HepG2 (cell line): ENCODE data around the gene CD40. TPM values are rescaled to one million over a fixed set of nuclear protein-coding genes. Genes with fewer than 3 reads are reported as not detected.

Experiments
- ATAC-seq: fragments of 200-7000 bp; cut with Tn5 transposase; 3 replicates; pipeline ENCODE4 v1.9.1; 2020; ENCODE audit warnings: mild to moderate bottlenecking, moderate library complexity
- BruUV-seq: library from RNA; stranded (reverse); fragments of 400-500 nt; replicated peaks from 2 replicates; lab custom pipeline; 2021; lab: Mats Ljungman, UMichigan
- CTCF ChIA-PET: fragments of 300-600 bp; formaldehyde crosslinking; extraction: SDS; loops from one replicate; lab custom pipeline; 2021; ENCODE audit warnings: low total read pairs, inconsistent platforms, low intra/inter-chr PET ratio; lab: Yijun Ruan, JAX
- POLR2A ChIA-PET: fragments of 350-600 bp; sonication (Branson Sonifier 250); formaldehyde crosslinking; loops from one replicate; lab custom pipeline; 2020; ENCODE audit warnings: antibody characterized with exemption, inconsistent platforms; lab: Yijun Ruan, JAX
- DNase-seq: peaks from one replicate; pipeline ENCODE4 v3.0.0-alpha.2; 2015; ENCODE audit warnings: low spot score
- FAIRE-seq: peaks from 3 replicates; lab custom pipeline; 2011; peaks lifted over from hg19 to GRCh38; lab: Jason Lieb, UNC
- H2AFZ ChIP-seq: one replicate; pipeline ENCODE4 v1.6.1; 2011; ENCODE audit warnings: low read length, inconsistent platforms
- H3K27ac ChIP-seq: fragments of 300-600 bp; 3 replicates; pipeline ENCODE4 v1.8.0; 2011; ENCODE audit warnings: mixed run types, mild to moderate bottlenecking, mixed read lengths, low read length, inconsistent platforms; ENCODE audit not compliant: insufficient read depth; ENCODE audit errors: extremely low read length
- H3K27me3 ChIP-seq, 2 experiments: fragments of 200-600 bp in 1 of 2; 2 replicates in 1 of 2; 3 replicates in 1 of 2; pipeline versions ENCODE4 v1.6.0 to v1.8.0; 2011; ENCODE audit warnings: low read length in 2 of 2, mild to moderate bottlenecking in 2 of 2, moderate library complexity in 2 of 2, inconsistent platforms in 1 of 2; ENCODE audit not compliant: insufficient read depth in 2 of 2, control insufficient read depth in 1 of 2
- H3K36me3 ChIP-seq, 2 experiments: fragments of 200-600 bp in 1 of 2; replicated peaks in 1 of 2; 2 replicates in 1 of 2; 3 replicates in 1 of 2; pipeline versions ENCODE4 v1.5.1 to v1.8.0; 2011; ENCODE audit warnings: low read length in 2 of 2, inconsistent platforms in 1 of 2; ENCODE audit not compliant: insufficient read depth in 2 of 2, control insufficient read depth in 1 of 2
- H3K4me1 ChIP-seq: 2 replicates; pipeline ENCODE4 v1.5.1; 2012; ENCODE audit warnings: low read length, inconsistent platforms; ENCODE audit not compliant: insufficient read depth
- H3K4me2 ChIP-seq: 2 replicates; pipeline ENCODE4 v1.6.0; 2011; ENCODE audit warnings: low read depth, low read length, inconsistent platforms
- H3K4me3 ChIP-seq, 3 experiments: fragments of 200-600 bp in 1 of 3; sonication (generic), shearing (Covaris generic) in 1 of 3; replicated peaks in 1 of 3; 2 replicates each; pipeline ENCODE4 v1.5.1; 2011 to 2016; ENCODE audit warnings: low read length in 3 of 3, inconsistent platforms in 2 of 3, low read depth in 2 of 3, mild to moderate bottlenecking in 2 of 3, control low read depth in 1 of 3, mixed read lengths in 1 of 3; ENCODE audit not compliant: insufficient read depth in 1 of 3
- H3K79me2 ChIP-seq: one replicate; pipeline ENCODE4 v1.6.1; 2011; ENCODE audit warnings: low read length, inconsistent platforms; ENCODE audit not compliant: insufficient read depth
- H3K9ac ChIP-seq: 2 replicates; pipeline ENCODE4 v1.6.0; 2011; ENCODE audit warnings: mild to moderate bottlenecking, low read depth, low read length, inconsistent platforms; ENCODE audit not compliant: insufficient read depth
- H3K9me3 ChIP-seq: 2 replicates; pipeline ENCODE4 v1.5.1; 2012; ENCODE audit warnings: mild to moderate bottlenecking, low read length
- H4K20me1 ChIP-seq: 2 replicates; pipeline ENCODE4 v1.6.0; 2011; ENCODE audit warnings: inconsistent platforms, mild to moderate bottlenecking, low read length, moderate library complexity; ENCODE audit not compliant: insufficient read depth
- NBN ChIP-seq: fragments of 450-650 bp; conservative IDR thresholded peaks from 2 replicates; pipeline ENCODE4 v1.6.1; 2017
- TBL1XR1 ChIP-seq: fragments of 150-350 bp; IDR thresholded peaks from 2 replicates; pipeline ENCODE4 v1.6.1; 2014; ENCODE audit warnings: borderline replicate concordance, low read length; ENCODE audit not compliant: partially characterized antibody
- ZNF318 ChIP-seq: sonication (generic); formaldehyde crosslinking; IDR thresholded peaks from 2 replicates; pipeline ENCODE4 v1.4.0; 2020; ENCODE audit warnings: mild to moderate bottlenecking, missing genetic modification reagents
- ZNF737 ChIP-seq: sonication (generic); formaldehyde crosslinking; IDR thresholded peaks from 2 replicates; pipeline ENCODE4 v1.5.0; 2020; ENCODE audit warnings: missing genetic modification reagents, mild to moderate bottlenecking, borderline replicate concordance
- in situ Hi-C: cut with HindIII; loops from 2 replicates; pipeline ENCODE4 v1.10.0; 2017; ENCODE audit warnings: low pct_unique_long_range_greater_than_20kb; ENCODE audit not compliant: extremely low pct_ligation_motif_present
- intact Hi-C: fragments of 100-400 bp; cut with micrococcal nuclease; formaldehyde crosslinking; loops from one replicate; pipeline ENCODE4 v1.10.0; 2022; ENCODE audit not compliant: unreplicated experiment
- polyA plus RNA-seq, 8 experiments: library from polyadenylated mRNA; depleted of rRNA in 3 of 8; stranded (reverse) in 7 of 8; unstranded in 1 of 8; fragments of >200 nt; fragmentation: Illumina TruSeq in 4 of 8; extraction: Trizol in 4 of 8; gene quantifications; 2 replicates each; pipeline versions ENCODE4 v1.2.1 to v1.2.3, GENCODE V29; 2011 to 2016; ENCODE audit warnings: low read depth in 4 of 8, missing spikeins in 1 of 8, mixed read lengths in 1 of 8; ENCODE audit not compliant: insufficient read depth in 1 of 8
- total RNA-seq, 5 experiments: library from RNA; depleted of rRNA; stranded (reverse); fragments of >200 nt; fragmentation: Illumina TruSeq; extraction: Trizol; gene quantifications; 2 replicates each; pipeline ENCODE4 v1.2.3, GENCODE V29; 2016; ENCODE audit warnings: low read depth in 1 of 5

The CD40 gene
- total and polyA plus RNA-seq, 2 of the 13 experiments (the other 11 are each of a cell fraction or from before 2014, with no cell fraction given) = 4.6 to 13.4 TPM

GRCh38 chr20:46111028-46111835 is 6.9 kb upstream of the CD40 start (continued):
- TF ChIP-seq ZNF318 (CRISPR knock-in tag) = no peak
- TF ChIP-seq ZNF737 (CRISPR knock-in tag) = no peak
- TF ChIP-seq, all 625 proteins: peak for 7

- no peak overlapping the region for H3K9ac ChIP-seq
- H3K4me3 ChIP-seq = no peak overlapping the region
- no peak for TF ChIP-seq TBL1XR1
- 0 out of 2 replicates have a peak, but pooled peaks have one; percentile 24 for TF ChIP-seq NBN
- no peak overlapping the region for H3K4me2 ChIP-seq
- no peak for DNase-seq
- no peaks in the 10 kb centered on the region for H3K79me2 ChIP-seq
- H3K9me3 ChIP-seq = no peaks in the 10 kb centered on the region
- intact Hi-C loops = no loop called here
- H3K36me3 ChIP-seq = no peaks in the 10 kb centered on the region
- in situ Hi-C loops = no loop called here
- BruUV-seq = no TSS peak
- no peak overlapping the region for H3K27ac ChIP-seq
- ChIA-PET POLR2A (no interaction called here), CTCF (interaction anchor here (0.6 kb wide), 1 partner anchor 97 kb away, joined by 3 read pairs; no protein-coding TSS in a partner anchor)
- no peaks in the 10 kb centered on the region for H4K20me1 ChIP-seq
- no peak for FAIRE-seq
- no peak for ATAC-seq
- H2AFZ ChIP-seq = no peak overlapping the region
- H3K27me3 ChIP-seq = peaks cover 7 to 55% of the 10 kb centered on the region in 2 experiments; a peak in 4 of 5 replicates
- H3K4me1 ChIP-seq = no peaks in the 10 kb centered on the region
These were observed 6.3 kb upstream of the CD40 start for GRCh38 chr20:46111836-46112212.
